ENCODE data around the gene SDK2.

Gene SDK2, protein sequence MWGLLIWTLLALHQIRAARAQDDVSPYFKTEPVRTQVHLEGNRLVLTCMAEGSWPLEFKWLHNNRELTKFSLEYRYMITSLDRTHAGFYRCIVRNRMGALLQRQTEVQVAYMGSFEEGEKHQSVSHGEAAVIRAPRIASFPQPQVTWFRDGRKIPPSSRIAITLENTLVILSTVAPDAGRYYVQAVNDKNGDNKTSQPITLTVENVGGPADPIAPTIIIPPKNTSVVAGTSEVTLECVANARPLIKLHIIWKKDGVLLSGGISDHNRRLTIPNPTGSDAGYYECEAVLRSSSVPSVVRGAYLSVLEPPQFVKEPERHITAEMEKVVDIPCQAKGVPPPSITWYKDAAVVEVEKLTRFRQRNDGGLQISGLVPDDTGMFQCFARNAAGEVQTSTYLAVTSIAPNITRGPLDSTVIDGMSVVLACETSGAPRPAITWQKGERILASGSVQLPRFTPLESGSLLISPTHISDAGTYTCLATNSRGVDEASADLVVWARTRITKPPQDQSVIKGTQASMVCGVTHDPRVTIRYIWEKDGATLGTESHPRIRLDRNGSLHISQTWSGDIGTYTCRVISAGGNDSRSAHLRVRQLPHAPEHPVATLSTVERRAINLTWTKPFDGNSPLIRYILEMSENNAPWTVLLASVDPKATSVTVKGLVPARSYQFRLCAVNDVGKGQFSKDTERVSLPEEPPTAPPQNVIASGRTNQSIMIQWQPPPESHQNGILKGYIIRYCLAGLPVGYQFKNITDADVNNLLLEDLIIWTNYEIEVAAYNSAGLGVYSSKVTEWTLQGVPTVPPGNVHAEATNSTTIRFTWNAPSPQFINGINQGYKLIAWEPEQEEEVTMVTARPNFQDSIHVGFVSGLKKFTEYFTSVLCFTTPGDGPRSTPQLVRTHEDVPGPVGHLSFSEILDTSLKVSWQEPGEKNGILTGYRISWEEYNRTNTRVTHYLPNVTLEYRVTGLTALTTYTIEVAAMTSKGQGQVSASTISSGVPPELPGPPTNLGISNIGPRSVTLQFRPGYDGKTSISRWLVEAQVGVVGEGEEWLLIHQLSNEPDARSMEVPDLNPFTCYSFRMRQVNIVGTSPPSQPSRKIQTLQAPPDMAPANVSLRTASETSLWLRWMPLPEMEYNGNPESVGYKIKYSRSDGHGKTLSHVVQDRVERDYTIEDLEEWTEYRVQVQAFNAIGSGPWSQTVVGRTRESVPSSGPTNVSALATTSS (N-terminal part only)

DNA sequence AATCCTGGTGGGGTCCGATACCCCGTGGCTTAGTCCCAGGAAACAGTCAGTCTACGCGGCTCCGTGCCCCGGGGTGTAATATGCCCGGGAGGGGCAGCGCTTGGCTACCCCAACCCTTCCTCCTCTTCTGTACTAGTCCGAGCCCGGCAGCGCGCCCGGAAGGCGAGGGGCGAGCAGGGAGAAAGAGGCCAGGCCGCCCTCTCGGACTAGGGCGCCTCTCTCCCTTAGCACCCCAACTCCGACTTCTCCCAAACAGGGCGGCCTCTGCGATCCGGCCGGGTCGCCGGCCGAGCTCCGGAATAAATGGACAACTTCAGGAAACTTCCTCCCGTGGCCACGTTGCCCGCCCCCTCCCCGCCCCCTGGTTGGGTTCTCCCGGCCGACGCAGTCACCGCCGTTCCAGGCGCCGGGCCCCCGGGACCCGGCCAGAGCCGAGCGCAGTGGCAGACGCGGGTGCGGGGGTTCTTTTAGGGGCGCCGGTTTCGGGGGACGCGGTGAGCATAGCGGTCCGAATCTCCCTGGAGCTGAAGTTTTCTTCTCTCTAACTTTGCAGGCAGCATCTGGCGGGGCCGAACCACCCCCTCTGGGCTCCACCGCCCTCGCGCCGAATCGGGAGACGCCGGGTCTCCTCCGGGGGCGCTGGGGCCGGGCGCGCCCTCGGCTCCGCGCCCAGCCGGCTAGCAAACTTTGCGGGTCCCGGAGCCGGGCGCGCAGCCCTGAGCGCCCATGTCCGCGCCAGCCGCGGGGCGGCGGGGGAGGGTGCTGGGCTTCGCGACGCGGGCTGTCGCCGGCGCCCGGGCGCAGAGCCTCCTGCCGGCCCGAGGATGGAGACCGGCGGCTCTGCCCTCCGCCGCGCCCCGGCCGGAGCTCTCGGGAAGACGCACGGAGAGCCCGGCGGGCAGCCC is at the start of gene SDK2:
TSS of gene SDK2 (minus strand) at position 301 of the 905 bp plus-strand sequence. CDS start 357 bp downstream, outside the sequence.
- TF ChIP-seq, protein P1, sequence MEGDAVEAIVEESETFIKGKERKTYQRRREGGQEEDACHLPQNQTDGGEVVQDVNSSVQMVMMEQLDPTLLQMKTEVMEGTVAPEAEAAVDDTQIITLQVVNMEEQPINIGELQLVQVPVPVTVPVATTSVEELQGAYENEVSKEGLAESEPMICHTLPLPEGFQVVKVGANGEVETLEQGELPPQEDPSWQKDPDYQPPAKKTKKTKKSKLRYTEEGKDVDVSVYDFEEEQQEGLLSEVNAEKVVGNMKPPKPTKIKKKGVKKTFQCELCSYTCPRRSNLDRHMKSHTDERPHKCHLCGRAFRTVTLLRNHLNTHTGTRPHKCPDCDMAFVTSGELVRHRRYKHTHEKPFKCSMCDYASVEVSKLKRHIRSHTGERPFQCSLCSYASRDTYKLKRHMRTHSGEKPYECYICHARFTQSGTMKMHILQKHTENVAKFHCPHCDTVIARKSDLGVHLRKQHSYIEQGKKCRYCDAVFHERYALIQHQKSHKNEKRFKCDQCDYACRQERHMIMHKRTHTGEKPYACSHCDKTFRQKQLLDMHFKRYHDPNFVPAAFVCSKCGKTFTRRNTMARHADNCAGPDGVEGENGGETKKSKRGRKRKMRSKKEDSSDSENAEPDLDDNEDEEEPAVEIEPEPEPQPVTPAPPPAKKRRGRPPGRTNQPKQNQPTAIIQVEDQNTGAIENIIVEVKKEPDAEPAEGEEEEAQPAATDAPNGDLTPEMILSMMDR (IDR thresholded peaks at IDR 0.05; ENCODE audit: low read length): no peak
- TF ChIP-seq EZH2phosphoT487 (IDR thresholded peaks at IDR 0.05; ENCODE audit: low read length) (no peak), EZH2 (optimal IDR thresholded peaks at IDR 0.05; ENCODE audit: low read depth, low read length) (no peak)

DNA sequence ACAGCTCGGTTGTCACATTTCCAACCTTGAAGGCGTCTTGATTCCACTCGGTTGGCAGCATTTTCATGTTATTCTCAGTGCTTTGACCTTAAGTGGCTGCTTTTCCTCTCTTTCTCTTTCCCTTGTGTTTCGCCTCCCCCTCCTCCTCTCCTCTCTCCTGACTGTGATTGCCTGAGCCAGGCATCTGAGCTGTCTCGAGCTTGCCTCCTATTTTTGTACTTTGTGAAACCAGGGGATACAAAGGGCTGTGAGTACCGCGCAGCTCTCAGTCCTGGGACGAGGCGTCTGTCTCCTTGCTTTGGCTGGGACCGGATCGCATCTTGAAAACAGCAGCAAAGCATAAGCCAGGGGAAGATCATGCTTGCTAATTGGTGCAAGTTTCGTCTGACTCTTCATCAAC is 48.8 kb upstream of the SDK2 start:
- H3K9me3 ChIP-seq (replicated peaks; ENCODE audit: insufficient read depth, low read length): no peaks in the 10 kb centered on the region
- H3K9me2 ChIP-seq (replicated peaks; ENCODE audit: insufficient read depth, low read length): no peaks in the 10 kb centered on the region
- H2AFZ ChIP-seq (ENCODE audit: low read length): no peak overlapping the region
- H3K36me3 ChIP-seq (replicated peaks; ENCODE audit: insufficient read depth, low read length): no peaks in the 10 kb centered on the region
- no peaks in the 10 kb centered on the region for H4K20me1 ChIP-seq (ENCODE audit: insufficient read depth, low read length)
- H3K4me1 ChIP-seq (ENCODE audit: low read length): no peaks in the 10 kb centered on the region
- TF ChIP-seq, protein P1 (IDR thresholded peaks at IDR 0.05; ENCODE audit: low read length): no peak
- TF ChIP-seq EZH2phosphoT487 (IDR thresholded peaks at IDR 0.05; ENCODE audit: low read length) (no peak), EZH2 (optimal IDR thresholded peaks at IDR 0.05; ENCODE audit: low read depth, low read length) (no peak)
- H3K27ac ChIP-seq (ENCODE audit: low read length): no peak overlapping the region
- no peak for DNase-seq
- no peaks in the 10 kb centered on the region for H3F3A ChIP-seq (ENCODE audit: insufficient read depth, low read length)
- H3K4me2 ChIP-seq (ENCODE audit: low read depth, low read length): no peak overlapping the region
- H3K27me3 ChIP-seq (replicated peaks; ENCODE audit: insufficient read depth, low read length): peaks cover 63% of the 10 kb centered on the region
- no peak overlapping the region for H3K4me3 ChIP-seq (ENCODE audit: low read length)
- no peaks in the 10 kb centered on the region for H3K79me2 ChIP-seq (ENCODE audit: low read length)
- no peak overlapping the region for H3K9ac ChIP-seq (ENCODE audit: low read length)

More for the DNA sequence above, at the start of gene SDK2:
- DNase-seq: no peak
- Histone ChIP-seq H3K36me3 (replicated peaks; ENCODE audit: insufficient read depth, low read length) (no peaks in the 10 kb centered on the region), H3K4me1 (ENCODE audit: low read length) (no peaks in the 10 kb centered on the region), H2AFZ (ENCODE audit: low read length) (no peak within 1 kb of the TSS), H3K9ac (ENCODE audit: low read length) (no peak within 1 kb of the TSS), H4K20me1 (ENCODE audit: insufficient read depth, low read length) (no peaks in the 10 kb centered on the region), H3K27ac (ENCODE audit: low read length) (no peak within 1 kb of the TSS), H3K79me2 (ENCODE audit: low read length) (no peaks in the 10 kb centered on the region), H3K27me3 (replicated peaks; ENCODE audit: insufficient read depth, low read length) (peaks cover 87% of the 10 kb centered on the region), H3K4me2 (ENCODE audit: low read depth, low read length) (no peak within 1 kb of the TSS), H3K9me2 (replicated peaks; ENCODE audit: insufficient read depth, low read length) (no peaks in the 10 kb centered on the region), H3F3A (ENCODE audit: insufficient read depth, low read length) (no peaks in the 10 kb centered on the region), H3K4me3 (ENCODE audit: low read length) (no peak within 1 kb of the TSS), H3K9me3 (replicated peaks; ENCODE audit: insufficient read depth, low read length) (no peaks in the 10 kb centered on the region)

DNA sequence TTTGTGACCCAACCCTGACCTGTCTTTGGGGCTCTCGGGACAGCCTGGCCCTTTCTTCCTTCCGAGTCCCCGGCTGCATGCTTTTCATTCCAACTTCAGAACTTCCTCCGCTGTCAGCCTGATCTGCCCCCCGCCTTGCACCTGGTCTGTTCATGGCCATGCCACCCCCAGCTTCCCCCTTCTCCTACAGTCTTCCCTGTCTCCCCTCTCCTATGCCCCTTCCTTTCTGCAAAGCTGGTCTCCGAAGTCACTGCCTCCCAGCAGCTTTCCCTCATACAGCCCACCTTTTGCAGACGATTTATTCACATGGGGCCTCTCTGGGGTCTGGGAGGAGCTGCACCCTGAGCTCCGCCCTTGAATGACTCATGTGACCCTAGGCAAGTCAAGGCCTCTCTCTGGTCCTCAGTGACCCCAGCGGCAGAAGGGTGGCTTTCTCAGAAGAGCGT is 47.1 kb upstream of the SDK2 start:
- H3K4me1 ChIP-seq (ENCODE audit: low read length): no peaks in the 10 kb centered on the region
- H4K20me1 ChIP-seq (ENCODE audit: insufficient read depth, low read length): no peaks in the 10 kb centered on the region
- TF ChIP-seq, protein P1 (IDR thresholded peaks at IDR 0.05; ENCODE audit: low read length): no peak
- TF ChIP-seq EZH2phosphoT487 (IDR thresholded peaks at IDR 0.05; ENCODE audit: low read length): no peak
- TF ChIP-seq EZH2 (optimal IDR thresholded peaks at IDR 0.05; ENCODE audit: low read depth, low read length): no peak
- H3K4me3 ChIP-seq (ENCODE audit: low read length): no peak overlapping the region
- H3K9me2 ChIP-seq (replicated peaks; ENCODE audit: insufficient read depth, low read length): no peaks in the 10 kb centered on the region
- H3K36me3 ChIP-seq (replicated peaks; ENCODE audit: insufficient read depth, low read length): no peaks in the 10 kb centered on the region
- H3K9ac ChIP-seq (ENCODE audit: low read length): no peak overlapping the region
- DNase-seq: no peak
- H3K79me2 ChIP-seq (ENCODE audit: low read length): no peaks in the 10 kb centered on the region
- no peak overlapping the region for H3K4me2 ChIP-seq (ENCODE audit: low read depth, low read length)
- no peaks in the 10 kb centered on the region for H3F3A ChIP-seq (ENCODE audit: insufficient read depth, low read length)
- no peak overlapping the region for H3K27ac ChIP-seq (ENCODE audit: low read length)
- peaks cover 60% of the 10 kb centered on the region for H3K27me3 ChIP-seq (replicated peaks; ENCODE audit: insufficient read depth, low read length)
- H3K9me3 ChIP-seq (replicated peaks; ENCODE audit: insufficient read depth, low read length): no peaks in the 10 kb centered on the region
- H2AFZ ChIP-seq (ENCODE audit: low read length): no peak overlapping the region

Data from MM.1S (cell line).